ENCODE data around the gene ISYNA1.

ISYNA1 gene

DNA sequence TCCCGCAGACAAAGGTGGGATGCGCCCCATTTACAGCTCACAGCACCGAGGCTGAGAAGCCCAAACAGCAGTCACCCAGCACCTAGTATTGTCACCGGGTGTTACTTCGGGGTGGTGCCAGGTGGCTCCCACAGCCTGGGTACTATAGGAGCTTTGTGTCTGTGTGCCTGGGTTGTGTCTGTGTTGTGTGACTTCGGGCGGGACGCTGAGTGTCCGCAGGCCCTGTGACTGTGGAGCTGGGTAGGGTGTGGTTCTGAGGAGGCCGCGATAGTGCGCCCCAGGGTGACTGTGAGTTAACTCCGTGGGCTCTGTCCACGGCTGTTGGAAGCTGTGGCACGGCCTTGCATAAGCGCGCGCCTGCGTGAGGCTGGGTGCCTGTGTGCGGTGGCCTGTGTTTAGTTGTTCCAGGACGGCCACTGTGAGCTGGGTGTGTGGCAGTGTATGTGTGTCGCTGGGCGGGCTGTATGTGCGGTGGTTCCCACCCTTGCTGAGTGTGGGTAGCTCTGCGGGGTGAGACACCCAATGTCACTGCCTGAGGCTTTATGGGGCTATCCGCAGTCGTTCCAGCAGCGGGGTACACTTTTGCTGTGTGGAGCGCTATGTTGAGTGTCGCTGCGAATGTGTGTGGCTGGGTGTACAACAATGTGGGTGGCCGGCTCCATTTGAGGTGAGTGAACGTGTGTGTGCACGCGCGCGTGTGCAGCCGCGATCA is 19.3 kb downstream of the ISYNA1 start:
- H3K4me3 ChIP-seq (replicated peaks; ENCODE audit: low read depth, low read length) = peak overlapping the region; percentile 85
- TF ChIP-seq, protein P1, sequence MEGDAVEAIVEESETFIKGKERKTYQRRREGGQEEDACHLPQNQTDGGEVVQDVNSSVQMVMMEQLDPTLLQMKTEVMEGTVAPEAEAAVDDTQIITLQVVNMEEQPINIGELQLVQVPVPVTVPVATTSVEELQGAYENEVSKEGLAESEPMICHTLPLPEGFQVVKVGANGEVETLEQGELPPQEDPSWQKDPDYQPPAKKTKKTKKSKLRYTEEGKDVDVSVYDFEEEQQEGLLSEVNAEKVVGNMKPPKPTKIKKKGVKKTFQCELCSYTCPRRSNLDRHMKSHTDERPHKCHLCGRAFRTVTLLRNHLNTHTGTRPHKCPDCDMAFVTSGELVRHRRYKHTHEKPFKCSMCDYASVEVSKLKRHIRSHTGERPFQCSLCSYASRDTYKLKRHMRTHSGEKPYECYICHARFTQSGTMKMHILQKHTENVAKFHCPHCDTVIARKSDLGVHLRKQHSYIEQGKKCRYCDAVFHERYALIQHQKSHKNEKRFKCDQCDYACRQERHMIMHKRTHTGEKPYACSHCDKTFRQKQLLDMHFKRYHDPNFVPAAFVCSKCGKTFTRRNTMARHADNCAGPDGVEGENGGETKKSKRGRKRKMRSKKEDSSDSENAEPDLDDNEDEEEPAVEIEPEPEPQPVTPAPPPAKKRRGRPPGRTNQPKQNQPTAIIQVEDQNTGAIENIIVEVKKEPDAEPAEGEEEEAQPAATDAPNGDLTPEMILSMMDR (IDR thresholded peaks at IDR 0.05; ENCODE audit: low read depth, low read length, missing control alignments) = no peak
- DNase-seq (ENCODE audit: extremely low read depth, low read depth) = no peak

DNA sequence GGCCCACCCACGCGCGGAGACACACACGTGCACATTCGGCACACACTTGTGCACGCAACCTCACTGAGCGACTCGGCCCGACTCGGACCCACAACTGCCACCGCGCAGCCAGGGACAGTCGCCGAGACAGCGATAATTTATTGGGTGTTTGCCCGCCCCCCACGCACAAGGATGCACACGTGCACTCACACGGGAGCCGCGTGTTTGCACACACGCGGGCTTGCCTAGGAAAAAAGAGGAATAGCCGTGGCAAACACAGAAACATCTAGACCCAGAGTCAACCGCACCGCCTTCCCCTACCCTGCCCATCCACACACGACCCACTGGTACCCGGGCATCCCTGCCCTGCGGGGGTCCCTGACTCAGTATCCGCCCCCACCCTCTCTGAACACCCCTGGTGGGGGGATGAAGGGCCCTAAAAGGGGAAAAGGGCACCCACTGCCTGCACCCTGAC is 19.9 kb downstream of the ISYNA1 start:
- TF ChIP-seq, protein P1 (IDR thresholded peaks at IDR 0.05; ENCODE audit: low read depth, low read length, missing control alignments) = no peak
- H3K4me3 ChIP-seq (replicated peaks; ENCODE audit: low read depth, low read length) = peak overlapping the region; percentile 43
- no peak for DNase-seq (ENCODE audit: extremely low read depth, low read depth)

DNA sequence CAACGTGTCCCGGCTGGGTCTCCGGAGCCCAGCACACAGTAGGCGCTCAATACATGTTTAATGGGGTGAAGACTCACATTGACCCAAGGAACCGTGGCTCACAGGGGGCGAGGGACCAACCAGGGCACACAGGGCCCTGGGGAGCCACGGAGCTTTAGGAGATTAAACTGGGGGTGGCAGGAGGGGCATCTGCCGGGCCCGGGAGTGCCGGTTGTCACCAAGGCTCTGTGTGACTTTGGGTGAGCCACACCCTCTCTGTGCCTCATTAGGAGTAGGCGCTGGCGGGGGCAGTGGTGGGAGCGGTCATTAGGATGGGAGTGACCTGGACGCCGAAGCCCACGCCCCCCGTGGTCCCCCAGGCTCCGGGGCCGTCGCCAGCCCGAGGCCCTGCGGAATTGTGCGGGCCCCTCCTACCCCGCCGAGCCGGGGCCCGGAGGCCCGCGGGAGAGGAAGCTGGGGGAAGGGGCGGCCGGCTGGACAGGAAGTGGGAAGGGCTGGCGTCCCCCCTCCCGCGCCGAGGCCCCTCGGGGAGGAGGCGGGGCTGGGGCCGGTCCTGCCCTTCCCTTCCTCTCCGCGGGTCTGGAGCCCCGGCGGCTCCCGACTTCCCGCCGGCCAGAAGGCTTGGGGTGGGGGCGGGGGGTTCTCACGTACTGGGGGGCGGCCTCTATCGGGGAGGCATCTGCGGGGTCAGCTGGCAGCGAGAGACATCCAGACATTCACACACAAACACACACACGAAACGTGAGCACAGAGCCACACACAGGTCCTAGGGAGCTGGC is 20.5 kb downstream of the ISYNA1 start:
- no peak for DNase-seq (ENCODE audit: extremely low read depth, low read depth)
- TF ChIP-seq, protein P1 (IDR thresholded peaks at IDR 0.05; ENCODE audit: low read depth, low read length, missing control alignments) = no peak
- H3K4me3 ChIP-seq (replicated peaks; ENCODE audit: low read depth, low read length) = peak overlapping the region; percentile 43

DNA sequence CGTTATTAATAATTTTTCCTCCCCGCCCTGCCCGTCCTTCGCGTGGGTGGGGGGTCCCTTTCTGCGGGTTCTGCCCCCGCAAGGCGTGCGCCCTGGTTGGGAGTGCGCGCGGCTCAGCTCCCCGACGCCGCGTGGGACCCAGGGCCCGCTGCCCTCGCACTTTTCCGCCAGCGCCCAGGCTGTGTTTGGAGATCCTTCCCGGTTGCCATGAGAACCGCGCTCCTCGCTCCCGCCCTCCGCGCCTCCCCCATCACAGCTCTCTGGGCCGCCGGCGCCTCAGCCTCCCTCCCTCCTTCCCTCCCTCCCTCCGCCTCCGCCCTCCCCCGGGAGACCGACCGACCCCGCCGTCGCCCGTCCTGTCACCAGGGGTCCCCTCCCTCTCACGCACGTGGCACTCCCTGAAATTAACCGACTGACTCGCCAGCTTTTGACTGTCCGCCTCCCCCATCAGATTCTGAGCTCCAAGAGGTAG is 21.1 kb downstream of the ISYNA1 start:
- DNase-seq (ENCODE audit: extremely low read depth, low read depth) = peak; percentile 74
- peak overlapping the region; percentile 43 for H3K4me3 ChIP-seq (replicated peaks; ENCODE audit: low read depth, low read length)

DNA sequence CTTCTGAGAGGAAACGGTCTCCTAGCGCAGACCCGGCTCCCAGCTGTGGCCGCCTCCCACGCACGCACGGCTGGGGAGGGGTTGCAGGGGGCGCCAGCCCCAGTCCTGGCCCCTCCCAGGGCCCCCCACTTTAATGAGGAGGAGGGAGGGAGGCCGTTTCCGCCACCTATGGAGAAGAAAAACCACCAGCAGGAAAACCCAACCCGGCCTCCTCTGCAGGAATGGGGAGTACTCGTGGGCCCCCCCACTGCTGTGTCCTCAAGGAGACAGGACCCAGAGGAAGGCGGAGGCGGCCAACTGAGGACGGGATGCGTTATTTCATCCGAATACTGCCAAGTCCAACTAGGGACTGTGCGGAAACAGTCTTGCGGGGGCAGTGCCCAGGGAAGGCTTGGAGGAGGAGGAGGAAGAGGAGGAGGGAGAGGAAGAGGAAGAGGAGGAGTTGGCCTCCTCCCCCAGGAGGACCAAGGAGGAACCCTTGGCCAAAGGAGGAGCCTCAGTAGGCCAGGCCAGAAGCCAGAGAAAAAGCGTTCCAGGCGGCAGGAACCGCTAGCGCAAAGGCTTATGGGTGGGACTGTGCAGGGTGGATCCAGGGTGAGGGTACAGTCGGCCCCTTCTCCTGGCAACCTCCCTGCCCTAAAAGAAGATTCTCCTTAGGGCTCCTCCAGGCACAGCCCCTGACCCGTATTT is 22.6 kb downstream of the ISYNA1 start:
- peak; percentile 89 for DNase-seq (ENCODE audit: extremely low read depth, low read depth)
- TF ChIP-seq, protein P1 (IDR thresholded peaks at IDR 0.05; ENCODE audit: low read depth, low read length, missing control alignments) = no peak

More for the DNA sequence above, 21.1 kb downstream of the ISYNA1 start:
- TF ChIP-seq, protein P1 (IDR thresholded peaks at IDR 0.05; ENCODE audit: low read depth, low read length, missing control alignments) = no peak

DNA sequence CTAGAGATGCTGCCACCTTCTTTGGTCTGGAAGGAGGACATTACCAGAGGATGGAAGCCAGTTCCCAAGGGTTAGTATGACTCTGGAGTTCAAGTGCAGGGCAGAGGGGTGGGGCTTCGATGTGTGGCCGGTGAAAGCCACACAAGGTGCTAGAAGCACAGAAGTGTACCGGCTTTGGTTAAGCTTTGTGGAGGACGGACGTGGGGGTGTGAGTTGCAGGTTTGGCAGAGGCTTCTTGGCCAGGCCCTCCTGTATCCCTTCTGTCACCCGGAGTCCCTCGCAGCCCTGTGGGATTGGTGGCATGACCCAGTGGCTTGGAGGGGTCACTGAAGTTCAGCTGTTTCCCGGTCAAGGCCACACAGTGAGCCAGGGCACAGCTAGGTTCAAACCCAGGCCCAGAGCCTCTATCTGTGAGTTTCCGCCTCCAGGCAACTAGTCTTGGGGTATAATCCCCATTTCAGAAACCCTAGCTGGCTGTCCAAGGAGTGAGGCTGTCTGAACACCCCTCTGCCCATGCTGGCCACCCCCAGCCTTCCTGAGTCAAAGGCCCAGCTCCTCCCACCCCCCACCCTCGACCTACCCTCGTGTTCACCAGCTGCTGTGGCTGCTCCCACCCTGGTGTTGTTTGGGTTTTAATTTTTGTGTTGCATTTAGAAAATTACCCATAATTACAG is 23.3 kb downstream of the ISYNA1 start:
- TF ChIP-seq, protein P1 (IDR thresholded peaks at IDR 0.05; ENCODE audit: low read depth, low read length, missing control alignments) = no peak
- DNase-seq (ENCODE audit: extremely low read depth, low read depth) = no peak
- peak overlapping the region; percentile 36 for H3K4me3 ChIP-seq (replicated peaks; ENCODE audit: low read depth, low read length)

More for the DNA sequence above, 22.6 kb downstream of the ISYNA1 start:
- peak overlapping the region; percentile 36 for H3K4me3 ChIP-seq (replicated peaks; ENCODE audit: low read depth, low read length)

Data from HFF-Myc (cell line).